Activated CD4-positive, alpha-beta T cell treated with anti-CD3 and anti-CD28 coated beads, Interleukin-2, amount 50 U/mL, for 16 hours (primary cell): ENCODE results near the gene IFITM1.
"Not testable (repeated sequence)": the region's sequence is repeated elsewhere in the genome, so short reads cannot be mapped to it uniquely, and the experiment has no call there.

ENCODE experiments used
- DNase-seq: peaks from one replicate; pipeline ENCODE4 v3.0.0-alpha.2; 2020

IFITM1 gene

GRCh38 chr11:294780-295179, 19.1 kb upstream of the IFITM1 start:
- no peak for DNase-seq

- no peak for DNase-seq
Observed at GRCh38 chr11:295351-296170, 18.3 kb upstream of the IFITM1 start.

GRCh38 chr11:296171-297050, 17.4 kb upstream of the IFITM1 start:
- DNase-seq, result no peak

DNA sequence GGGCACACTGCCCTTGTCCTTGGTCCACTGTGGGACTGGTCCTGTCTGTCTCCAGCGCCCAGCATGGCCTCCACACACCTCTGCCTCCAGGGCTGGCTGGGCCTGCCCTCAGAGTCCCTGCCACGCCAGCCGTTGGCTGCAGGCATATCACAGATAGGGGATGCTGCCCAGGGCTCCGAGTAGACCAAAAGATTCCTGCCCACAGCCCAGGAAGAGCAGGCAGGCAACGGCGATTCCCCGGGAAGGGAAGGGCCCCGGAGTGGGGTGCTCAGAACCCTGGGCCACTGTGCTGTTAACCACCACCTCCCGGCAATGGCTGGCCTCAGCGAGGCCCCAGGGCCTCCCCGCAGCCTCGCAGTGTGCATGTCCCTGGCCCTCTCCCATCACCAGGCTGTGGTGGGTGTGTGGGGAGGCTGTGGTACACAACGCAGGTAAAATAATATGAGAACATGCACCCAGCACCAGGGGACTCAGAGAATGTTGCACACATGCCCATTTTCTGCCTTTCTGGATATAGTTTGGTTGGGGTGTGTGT, 16.7 kb upstream of the IFITM1 start:
- DNase-seq, result no peak

GRCh38 chr11:297586-298405, 16.0 kb upstream of the IFITM1 start:
- DNase-seq, result no peak

DNA sequence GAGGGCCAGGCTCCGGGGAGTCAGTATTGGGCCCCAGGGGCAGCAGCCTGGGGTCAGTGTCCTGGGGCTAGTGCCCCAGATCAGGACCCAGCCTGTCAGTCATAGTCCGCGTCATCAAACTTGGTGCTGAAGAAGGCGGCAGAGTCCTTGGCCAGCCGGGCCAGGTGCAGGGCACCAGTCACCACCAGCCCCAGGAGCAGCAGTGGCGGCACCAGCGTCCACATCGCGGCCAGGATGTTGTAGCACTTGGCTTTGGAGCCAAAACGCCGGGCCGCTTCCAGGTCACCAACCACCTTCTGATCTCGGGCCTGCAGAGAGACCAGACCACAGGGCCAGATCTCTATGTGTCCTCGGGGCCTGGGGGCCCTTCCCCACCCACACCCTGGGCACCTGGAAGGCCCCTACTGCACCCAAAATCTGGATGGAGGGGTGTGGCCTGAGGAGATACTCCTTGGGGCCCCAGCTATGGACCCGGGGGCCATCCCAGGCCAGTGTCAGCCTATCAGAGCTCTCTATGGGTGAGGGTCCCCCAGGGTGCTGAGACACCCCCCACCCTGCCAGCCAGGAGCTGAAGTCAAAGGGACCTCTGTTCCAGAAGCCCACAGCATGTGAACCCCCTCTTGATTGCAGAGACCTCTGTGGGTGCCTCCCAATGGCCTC, 15.3 kb upstream of the IFITM1 start:
- no peak for DNase-seq

DNA sequence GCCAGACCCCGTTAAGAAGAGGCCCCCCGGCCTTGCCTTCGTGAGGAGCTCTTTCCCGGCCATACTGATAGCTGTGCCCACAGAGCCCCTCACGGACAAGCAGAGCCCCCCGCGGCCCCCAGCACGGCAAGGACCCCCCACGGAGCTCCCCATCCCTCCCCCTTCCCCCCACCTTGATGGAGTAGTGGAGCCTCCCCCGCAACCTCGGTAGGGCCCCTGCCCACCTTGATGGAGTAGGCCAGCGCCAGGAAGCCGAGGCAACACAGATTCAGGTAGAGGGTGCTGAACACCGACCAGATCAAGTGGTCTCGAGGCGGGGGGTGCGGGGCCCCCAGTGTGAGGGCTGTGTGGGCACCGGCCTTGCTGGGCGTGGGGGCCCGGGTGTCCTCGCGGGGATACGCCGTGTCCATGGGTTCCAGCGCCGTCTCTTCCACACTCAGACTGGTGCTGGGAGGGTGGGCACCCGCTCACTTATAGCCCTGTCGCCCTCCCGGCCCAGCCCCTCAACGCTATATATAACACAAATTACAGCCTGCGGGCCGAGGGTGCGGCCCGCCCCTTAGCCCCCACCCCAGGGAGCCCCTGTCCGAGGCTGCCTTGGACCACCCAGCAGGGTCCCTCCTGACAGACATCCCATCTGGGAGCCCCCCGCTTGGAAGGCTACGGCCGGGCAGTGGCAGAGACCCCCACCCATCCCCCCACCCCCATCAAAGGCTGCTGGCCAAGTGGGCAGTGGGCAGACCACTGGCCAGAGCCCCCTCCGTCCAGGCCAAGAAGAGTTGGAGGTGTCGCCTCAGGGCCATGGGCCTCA, 14.6 kb upstream of the IFITM1 start, which contains the start of gene IFITM5:
IFITM5 (minus strand) TSS at position 446 of the 811 bp plus-strand sequence; CDS start at position 410, 36 bp downstream.
- DNase-seq, result no peak

- DNase-seq, result no peak
Observed at GRCh38 chr11:299951-300735, 13.7 kb upstream of the IFITM1 start.

DNA sequence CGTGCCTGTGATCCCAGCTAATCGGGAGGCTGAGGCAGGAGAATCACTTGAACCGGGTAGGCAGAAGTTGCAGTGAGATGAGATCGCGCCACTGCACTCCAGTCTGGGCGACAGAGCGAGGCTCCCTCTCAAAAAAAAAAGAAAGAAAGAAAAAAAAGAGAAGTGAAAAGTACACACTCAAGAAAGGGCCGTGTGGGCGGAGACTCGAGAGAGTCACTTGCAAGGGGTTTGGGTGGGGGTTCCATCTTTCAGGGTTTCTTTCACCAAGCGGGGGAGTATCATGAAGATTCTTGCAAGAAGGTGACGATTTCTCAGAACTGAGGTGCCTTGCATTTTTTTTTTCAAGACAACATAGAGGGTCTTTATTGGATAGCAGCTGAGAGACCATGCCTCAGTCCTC, 10.5 kb upstream of the IFITM1 start:
- DNase-seq, result no peak

DNA sequence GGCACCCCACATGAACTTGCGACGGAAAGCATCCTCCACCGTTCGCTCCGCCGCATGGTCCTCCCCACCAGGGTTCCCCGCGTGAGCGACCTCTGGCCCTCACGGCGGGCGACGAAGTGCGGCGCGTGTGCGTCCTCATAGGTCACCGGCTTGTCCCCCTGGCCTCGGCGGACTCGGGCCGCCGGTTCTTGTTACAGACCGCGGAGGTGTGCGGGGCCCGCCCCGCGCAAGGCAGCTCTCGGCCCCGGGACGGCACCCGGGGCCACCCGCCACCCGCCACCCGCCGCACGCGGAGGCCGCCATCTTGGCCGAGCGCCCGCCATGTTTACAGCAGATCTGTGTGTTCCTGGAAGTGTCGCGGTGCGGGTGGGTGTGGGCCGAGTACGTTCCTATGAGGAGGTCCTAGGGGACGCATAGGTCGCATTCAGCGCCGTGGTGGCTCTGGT, 9.8 kb upstream of the IFITM1 start:
- DNase-seq, result no peak

- DNase-seq, result peak; percentile 65
Observed at GRCh38 chr11:304915-305843, 8.7 kb upstream of the IFITM1 start.

DNA sequence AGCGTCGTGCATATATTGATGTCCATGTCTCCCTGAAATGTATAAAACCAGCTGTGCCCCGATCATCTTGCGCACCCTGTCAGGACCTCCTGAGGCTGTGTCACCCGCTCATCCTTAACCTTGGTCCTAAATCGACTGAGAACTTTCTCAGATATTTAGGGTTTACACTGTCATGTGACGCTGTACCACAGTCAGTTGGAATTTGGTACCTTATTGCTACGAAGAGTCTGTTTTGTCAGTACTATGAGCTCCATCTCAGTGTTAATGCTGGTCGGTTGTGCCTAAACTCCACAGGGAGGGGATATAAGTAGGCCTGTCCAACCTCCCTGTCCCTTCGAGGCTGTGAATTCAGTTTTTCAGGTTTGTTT, 8.0 kb upstream of the IFITM1 start:
- no peak for DNase-seq

- DNase-seq, result no peak
Observed at GRCh38 chr11:306645-307371, 7.0 kb upstream of the IFITM1 start.

DNA sequence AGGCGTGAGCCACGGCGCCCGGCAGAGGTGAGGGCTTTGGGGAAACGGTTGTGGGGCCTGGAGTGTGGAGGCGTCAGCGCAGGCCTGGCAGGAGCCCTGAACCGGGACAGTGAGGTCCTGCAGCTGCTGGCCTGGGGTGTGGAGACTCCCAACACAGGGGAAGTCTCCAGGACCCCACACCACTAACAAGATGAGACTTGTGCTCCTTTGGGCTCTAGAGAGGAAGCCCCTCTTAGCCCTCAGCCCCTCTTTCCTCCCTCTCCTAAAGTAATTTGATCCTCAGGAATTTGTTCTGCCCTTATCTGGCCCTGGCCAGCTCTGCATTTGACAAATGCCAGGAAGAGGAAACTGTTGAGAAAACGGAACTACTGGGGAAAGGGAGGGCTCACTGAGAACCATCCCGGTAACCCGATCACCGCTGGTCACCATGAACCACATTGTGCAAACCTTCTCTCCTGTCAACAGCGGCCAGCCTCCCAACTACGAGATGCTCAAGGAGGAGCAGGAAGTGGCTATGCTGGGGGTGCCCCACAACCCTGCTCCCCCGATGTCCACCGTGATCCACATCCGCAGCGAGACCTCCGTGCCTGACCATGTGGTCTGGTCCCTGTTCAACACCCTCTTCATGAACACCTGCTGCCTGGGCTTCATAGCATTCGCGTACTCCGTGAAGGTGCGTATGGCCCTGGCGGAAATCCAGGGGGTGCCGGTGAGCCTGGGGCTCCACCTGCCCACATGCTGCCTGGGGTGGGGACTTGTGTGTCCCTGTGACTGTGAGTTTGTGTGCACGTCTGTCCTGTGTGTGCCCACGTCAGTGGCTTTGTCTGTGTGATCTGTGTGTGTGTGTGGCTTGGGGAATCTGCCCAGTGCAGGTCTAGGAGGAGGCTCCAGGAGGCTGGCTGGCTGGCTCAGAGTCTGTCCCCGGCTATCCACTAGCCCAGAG, 5.8 kb upstream of the IFITM1 start, which contains the start of gene IFITM2:
IFITM2 (plus strand) TSS at position 51 of the 943 bp plus-strand sequence; CDS start at position 428, 377 bp downstream.
- peak; percentile 59 for DNase-seq

DNA sequence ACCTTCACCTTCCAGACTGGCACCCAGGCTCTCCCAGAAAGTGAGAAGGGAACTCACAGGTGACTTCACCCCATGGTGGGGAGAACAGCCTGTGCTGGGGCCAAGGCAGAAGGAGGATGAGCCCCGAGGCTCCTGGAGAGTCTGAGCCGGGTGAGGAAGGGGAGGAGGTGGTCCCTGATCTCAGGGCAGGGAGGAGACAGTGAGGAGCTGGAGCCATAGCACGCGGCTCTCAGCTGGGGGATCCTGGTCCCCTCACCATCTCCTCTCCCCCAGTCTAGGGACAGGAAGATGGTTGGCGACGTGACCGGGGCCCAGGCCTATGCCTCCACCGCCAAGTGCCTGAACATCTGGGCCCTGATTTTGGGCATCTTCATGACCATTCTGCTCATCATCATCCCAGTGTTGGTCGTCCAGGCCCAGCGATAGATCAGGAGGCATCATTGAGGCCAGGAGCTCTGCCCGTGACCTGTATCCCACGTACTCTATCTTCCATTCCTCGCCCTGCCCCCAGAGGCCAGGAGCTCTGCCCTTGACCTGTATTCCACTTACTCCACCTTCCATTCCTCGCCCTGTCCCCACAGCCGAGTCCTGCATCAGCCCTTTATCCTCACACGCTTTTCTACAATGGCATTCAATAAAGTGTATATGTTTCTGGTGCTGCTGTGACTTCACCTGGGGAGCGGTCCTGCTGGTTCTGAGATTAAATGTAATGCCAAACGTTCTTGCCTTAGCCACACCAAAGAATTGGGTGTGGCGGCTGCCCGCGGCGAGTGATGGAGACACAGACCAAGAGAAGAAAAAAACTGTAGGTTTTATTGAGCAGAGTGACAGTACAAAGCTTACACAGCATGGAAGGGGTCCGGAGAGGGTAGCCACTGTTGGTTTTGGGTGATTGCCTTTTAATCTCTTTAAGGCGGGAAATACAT, 4.8 kb upstream of the IFITM1 start:
- DNase-seq, result not testable (repeated sequence)
